ENCODE data around the gene UGT1A10. TPM values are rescaled to one million over a fixed set of nuclear protein-coding genes. Genes with fewer than 3 reads are reported as not detected.

Gene UGT1A10
- total and polyA plus RNA-seq, 12 donors: not detected

GRCh38 chr2:233803994-233804393, 167.7 kb downstream of the UGT1A10 start:
- Histone ChIP-seq H3K4me3 (no peak overlapping the region), H3K27me3 (peaks cover 0 to 20% (median 11%) of the 10 kb centered on the region in 7 donors), H3K36me3 (no peaks in the 10 kb centered on the region), H3K4me1 (no peaks in the 10 kb centered on the region), H3K9me3 (peaks cover 0 to 5% (median 0%) of the 10 kb centered on the region in 11 donors), H3K27ac (no peak overlapping the region)
- ATAC-seq (no peak), DNase-seq (no peak)
- WGBS, 2 donors: 66 to 71% methylated on average over 8 of the region's 8 CpGs
- TF ChIP-seq CTCF (IDR thresholded peaks at IDR 0.05): no peak
- intact Hi-C loops (cut with DNase I): no loop called here

GRCh38 chr2:233807215-233807865, 171.1 kb downstream of the UGT1A10 start:
- WGBS, 2 donors: 68 to 69% methylated on average over 12 of the region's 12 CpGs
- no peak for TF ChIP-seq CTCF (IDR thresholded peaks at IDR 0.05)
- H3K27me3 ChIP-seq: peaks cover 0 to 32% (median 14%) of the 10 kb centered on the region in 7 donors
- no peak overlapping the region for H3K4me3 ChIP-seq
- ATAC-seq (no peak), DNase-seq (no peak)
- intact Hi-C loops (cut with DNase I): loop anchor here in 1 of 10 donors (5.0 kb wide), 1 partner anchor 1595 kb away; no protein-coding TSS in a partner anchor
- no peaks in the 10 kb centered on the region for H3K36me3 ChIP-seq
- no peaks in the 10 kb centered on the region for H3K9me3 ChIP-seq
- H3K27ac ChIP-seq: no peak overlapping the region
- no peaks in the 10 kb centered on the region for H3K4me1 ChIP-seq

GRCh38 chr2:233807966-233808935, 172.0 kb downstream of the UGT1A10 start:
- intact Hi-C loops (cut with DNase I): loop anchor here in 1 of 10 donors (5.0 kb wide), 1 partner anchor 1596 kb away; no protein-coding TSS in a partner anchor
- DNase-seq (no peak), ATAC-seq (no peak)
- Histone ChIP-seq H3K36me3 (no peaks in the 10 kb centered on the region), H3K4me3 (no peak overlapping the region), H3K4me1 (no peaks in the 10 kb centered on the region), H3K9me3 (no peaks in the 10 kb centered on the region), H3K27ac (no peak overlapping the region), H3K27me3 (peaks cover 0 to 28% (median 14%) of the 10 kb centered on the region in 7 donors)
- TF ChIP-seq CTCF (IDR thresholded peaks at IDR 0.05): no peak
- 73 to 80% methylated on average over 10 of the region's 10 CpGs for WGBS, 2 donors

GRCh38 chr2:233810385-233810784, 174.1 kb downstream of the UGT1A10 start:
- WGBS, 2 donors: 83 to 85% methylated on average over 6 of the region's 6 CpGs
- no peaks in the 10 kb centered on the region for H3K36me3 ChIP-seq
- TF ChIP-seq CTCF (IDR thresholded peaks at IDR 0.05): no peak
- no peaks in the 10 kb centered on the region for H3K9me3 ChIP-seq
- no peak overlapping the region for H3K27ac ChIP-seq
- H3K27me3 ChIP-seq: peaks cover 0 to 36% (median 14%) of the 10 kb centered on the region in 7 donors
- intact Hi-C loops (cut with DNase I): no loop called here
- no peak overlapping the region for H3K4me3 ChIP-seq
- DNase-seq (no peak), ATAC-seq (no peak)
- no peaks in the 10 kb centered on the region for H3K4me1 ChIP-seq
